ENCODE data around the gene AKR7A3.
"Not testable (repeated sequence)": the region's sequence is repeated elsewhere in the genome, so short reads cannot be mapped to it uniquely, and the experiment has no call there.

DNA sequence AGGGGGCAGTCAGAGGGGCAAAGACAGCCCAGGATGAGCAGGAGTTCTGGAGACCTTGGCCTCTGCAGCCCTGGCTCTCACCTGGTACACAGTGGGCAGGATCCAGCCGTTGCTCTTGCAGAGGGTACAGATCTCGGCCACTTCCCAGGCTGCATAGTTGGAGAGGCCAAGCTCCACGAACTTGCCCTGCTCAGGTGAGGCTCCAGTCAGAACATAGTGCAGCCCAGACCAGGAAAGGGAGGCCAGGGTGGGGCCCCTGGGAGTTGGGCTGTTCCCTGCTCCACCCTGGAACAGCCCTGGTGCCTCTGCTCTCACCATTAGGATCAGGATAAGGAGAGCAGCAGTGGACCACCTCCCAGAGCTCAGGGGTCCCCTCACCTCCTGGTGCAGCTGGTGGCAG is 2.8 kb downstream of the AKR7A3 start:
- not testable (repeated sequence) for TF ChIP-seq POLR2AphosphoS5 (IDR thresholded peaks at IDR 0.05; ENCODE audit: low read depth, low read length); POLR2A (IDR thresholded peaks at IDR 0.05; ENCODE audit: low read depth, low read length); TAF1 (IDR thresholded peaks at IDR 0.05; ENCODE audit: borderline replicate concordance, low read depth, low read length)
